Activated CD4-positive, alpha-beta T cell treated with anti-CD3 and anti-CD28 coated beads for 36 hours (primary cell): ENCODE measurements around the gene MYO3B. TPM values are rescaled to one million over a fixed set of nuclear protein-coding genes. Genes with fewer than 3 reads are reported as not detected.
"Not testable (repeated sequence)": the region's sequence is repeated elsewhere in the genome, so short reads cannot be mapped to it uniquely, and the experiment has no call there.

Source experiments
- ATAC-seq: fragments of 200-7000 bp; cut with Tn5 transposase; one replicate; pipeline ENCODE4 v1.10.0; 2021; ENCODE audit warnings: mild to moderate bottlenecking, moderate library complexity
- CTCF ChIA-PET: fragments of 350-600 bp; sonication (Branson Sonifier 250); formaldehyde crosslinking; loops from one replicate; lab custom pipeline; 2021; ENCODE audit warnings: antibody characterized with exemption; lab: Charles Lee
- POLR2A ChIA-PET: fragments of 350-600 bp; sonication (Branson Sonifier 250); formaldehyde crosslinking; loops from one replicate; lab custom pipeline; 2021; ENCODE audit warnings: antibody characterized with exemption, inconsistent platforms; lab: Charles Lee
- DNase-seq: peaks from one replicate; pipeline ENCODE4 v3.0.0-alpha.2; 2020
- H3K27ac Mint-ChIP-seq: one replicate; pipeline ENCODE4 v1.8.0; 2021; ENCODE audit warnings: mixed read lengths
- H3K27me3 Mint-ChIP-seq: one replicate; pipeline ENCODE4 v1.8.0; 2021; ENCODE audit warnings: mixed read lengths
- H3K36me3 Mint-ChIP-seq: one replicate; pipeline ENCODE4 v1.8.0; 2021; ENCODE audit warnings: low read depth, mixed read lengths
- H3K4me1 Mint-ChIP-seq: one replicate; pipeline ENCODE4 v1.8.0; 2021; ENCODE audit warnings: mixed read lengths
- H3K4me3 Mint-ChIP-seq: one replicate; pipeline ENCODE4 v1.8.0; 2021; ENCODE audit warnings: mild to moderate bottlenecking, moderate library complexity, mixed read lengths
- H3K9me3 Mint-ChIP-seq: one replicate; pipeline ENCODE4 v1.8.0; 2021; ENCODE audit warnings: low read depth, mixed read lengths
- intact Hi-C, 2 experiments: fragments of 100-400 bp; cut with DNase I in 1 of 2; cut with micrococcal nuclease in 1 of 2; formaldehyde crosslinking; loops; one replicate each; pipeline versions ENCODE4 v1.14.2 to v1.15.1; 2022 to 2024; cut with DNase I, micrococcal nuclease
- total RNA-seq, 2 experiments: library from RNA; stranded (reverse); gene quantifications; one replicate each; pipeline ENCODE4 v1.2.3, GENCODE V29; 2021

The MYO3B gene
- total RNA-seq, 2 experiments from 2014 or later = 0.97 to 1.2 TPM

GRCh38 chr2:170252414-170252813 lies 74.5 kb downstream of the MYO3B start:
- H3K4me1 Mint-ChIP-seq = no peaks in the 10 kb centered on the region
- peaks cover 28% of the 10 kb centered on the region for H3K27me3 Mint-ChIP-seq
- H3K36me3 Mint-ChIP-seq = no peaks in the 10 kb centered on the region
- CTCF ChIA-PET = interaction anchor here (1.2 kb wide), 1 partner anchor 72 kb away, joined by 3 read pairs; no protein-coding TSS in a partner anchor
- POLR2A ChIA-PET = no interaction called here
- H3K4me3 Mint-ChIP-seq = no peak overlapping the region
- DNase-seq (no peak), ATAC-seq (no peak)
- no peak overlapping the region for H3K27ac Mint-ChIP-seq
- H3K9me3 Mint-ChIP-seq = no peaks in the 10 kb centered on the region
- intact Hi-C loops = no loop called here

- CTCF ChIA-PET = interaction anchor here (1.0 to 1.2 kb wide), 3 partner anchors 18 to 620 kb away, joined by 3 read pairs; no protein-coding TSS in a partner anchor
- Mint-ChIP-seq H3K36me3 (no peaks in the 10 kb centered on the region), H3K27ac (no peak overlapping the region), H3K4me1 (no peaks in the 10 kb centered on the region), H3K27me3 (peaks cover 27% of the 10 kb centered on the region), H3K4me3 (no peak overlapping the region), H3K9me3 (no peaks in the 10 kb centered on the region)
- POLR2A ChIA-PET = no interaction called here
- ATAC-seq (no peak), DNase-seq (no peak)
- intact Hi-C loops = no loop called here
Observed at GRCh38 chr2:170253721-170254230, 75.8 kb downstream of the MYO3B start.

GRCh38 chr2:170254293-170254732 lies 76.4 kb downstream of the MYO3B start:
- intact Hi-C loops = no loop called here
- Mint-ChIP-seq H3K27me3 (peaks cover 29% of the 10 kb centered on the region), H3K9me3 (no peaks in the 10 kb centered on the region), H3K36me3 (no peaks in the 10 kb centered on the region), H3K27ac (no peak overlapping the region), H3K4me1 (no peaks in the 10 kb centered on the region), H3K4me3 (no peak overlapping the region)
- ATAC-seq = no peak
- CTCF ChIA-PET = interaction anchor here (1.0 kb wide), 1 partner anchor 619 kb away, joined by 3 read pairs; no protein-coding TSS in a partner anchor
- DNase-seq = no peak
- POLR2A ChIA-PET = no interaction called here

GRCh38 chr2:170255137-170255536 lies 77.2 kb downstream of the MYO3B start:
- no peaks in the 10 kb centered on the region for H3K36me3 Mint-ChIP-seq
- H3K27me3 Mint-ChIP-seq = peaks cover 27% of the 10 kb centered on the region
- H3K27ac Mint-ChIP-seq = no peak overlapping the region
- no peak for DNase-seq
- CTCF ChIA-PET = no interaction called here
- no peaks in the 10 kb centered on the region for H3K4me1 Mint-ChIP-seq
- POLR2A ChIA-PET = no interaction called here
- no peak for ATAC-seq
- H3K9me3 Mint-ChIP-seq = peaks cover 2% of the 10 kb centered on the region
- H3K4me3 Mint-ChIP-seq = no peak overlapping the region
- intact Hi-C loops = no loop called here

- H3K36me3 Mint-ChIP-seq = no peaks in the 10 kb centered on the region
- no peak overlapping the region for H3K4me3 Mint-ChIP-seq
- no peak overlapping the region for H3K27ac Mint-ChIP-seq
- H3K9me3 Mint-ChIP-seq = peaks cover 4% of the 10 kb centered on the region
- intact Hi-C loops = no loop called here
- ChIA-PET POLR2A (no interaction called here), CTCF (interaction anchor here (0.7 to 1.2 kb wide), 2 partner anchors 617 to 637 kb away, joined by 3 read pairs; no protein-coding TSS in a partner anchor)
- H3K4me1 Mint-ChIP-seq = no peaks in the 10 kb centered on the region
- ATAC-seq (no peak), DNase-seq (no peak)
- H3K27me3 Mint-ChIP-seq = peaks cover 27% of the 10 kb centered on the region
Observed at GRCh38 chr2:170255971-170256370, 78.0 kb downstream of the MYO3B start.

GRCh38 chr2:170258382-170258781 lies 80.4 kb downstream of the MYO3B start:
- Mint-ChIP-seq H3K36me3 (no peaks in the 10 kb centered on the region), H3K27ac (no peak overlapping the region), H3K4me3 (no peak overlapping the region), H3K4me1 (no peaks in the 10 kb centered on the region), H3K27me3 (peaks cover 20% of the 10 kb centered on the region), H3K9me3 (peaks cover 10% of the 10 kb centered on the region)
- ChIA-PET CTCF (no interaction called here), POLR2A (no interaction called here)
- intact Hi-C loops = no loop called here
- ATAC-seq (no peak), DNase-seq (no peak)

- intact Hi-C loops = no loop called here
- POLR2A ChIA-PET = no interaction called here
- H3K4me1 Mint-ChIP-seq = no peaks in the 10 kb centered on the region
- DNase-seq (no peak), ATAC-seq (no peak)
- no peak overlapping the region for H3K27ac Mint-ChIP-seq
- CTCF ChIA-PET = interaction anchor here (1.3 to 2.1 kb wide), 2 partner anchors 24 to 149 kb away, joined by 3 to 5 read pairs; no protein-coding TSS in a partner anchor
- H3K36me3 Mint-ChIP-seq = no peaks in the 10 kb centered on the region
- H3K27me3 Mint-ChIP-seq = peaks cover 11% of the 10 kb centered on the region
- peaks cover 10% of the 10 kb centered on the region for H3K9me3 Mint-ChIP-seq
- no peak overlapping the region for H3K4me3 Mint-ChIP-seq
Observed at GRCh38 chr2:170260188-170260587, 82.2 kb downstream of the MYO3B start.

- peaks cover 10% of the 10 kb centered on the region for H3K9me3 Mint-ChIP-seq
- intact Hi-C loops = no loop called here
- H3K27ac Mint-ChIP-seq = no peak overlapping the region
- H3K36me3 Mint-ChIP-seq = no peaks in the 10 kb centered on the region
- ATAC-seq (no peak), DNase-seq (no peak)
- CTCF ChIA-PET = interaction anchor here (0.6 kb wide), 1 partner anchor 63 kb away, joined by 3 read pairs; no protein-coding TSS in a partner anchor
- H3K4me1 Mint-ChIP-seq = no peaks in the 10 kb centered on the region
- peaks cover 6% of the 10 kb centered on the region for H3K27me3 Mint-ChIP-seq
- H3K4me3 Mint-ChIP-seq = no peak overlapping the region
- POLR2A ChIA-PET = no interaction called here
Observed at GRCh38 chr2:170261566-170261965, 83.6 kb downstream of the MYO3B start.

GRCh38 chr2:170262343-170262742 lies 84.4 kb downstream of the MYO3B start:
- no peak for ATAC-seq
- intact Hi-C loops = no loop called here
- DNase-seq = no peak
- ChIA-PET CTCF (interaction anchor here (0.6 kb wide), 1 partner anchor 477 kb away, joined by 3 read pairs; no protein-coding TSS in a partner anchor), POLR2A (no interaction called here)
- H3K9me3 Mint-ChIP-seq = peaks cover 10% of the 10 kb centered on the region
- H3K36me3 Mint-ChIP-seq = no peaks in the 10 kb centered on the region
- H3K27ac Mint-ChIP-seq = no peak overlapping the region
- H3K4me1 Mint-ChIP-seq = no peaks in the 10 kb centered on the region
- peaks cover 3% of the 10 kb centered on the region for H3K27me3 Mint-ChIP-seq
- H3K4me3 Mint-ChIP-seq = no peak overlapping the region

- no peak overlapping the region for H3K4me3 Mint-ChIP-seq
- ChIA-PET POLR2A (no interaction called here), CTCF (interaction anchor here (0.6 kb wide), 1 partner anchor 477 kb away, joined by 3 read pairs; no protein-coding TSS in a partner anchor)
- H3K27ac Mint-ChIP-seq = no peak overlapping the region
- H3K27me3 Mint-ChIP-seq = peaks cover 5% of the 10 kb centered on the region
- H3K4me1 Mint-ChIP-seq = no peaks in the 10 kb centered on the region
- H3K9me3 Mint-ChIP-seq = peaks cover 10% of the 10 kb centered on the region
- intact Hi-C loops = no loop called here
- ATAC-seq = no peak
- no peak for DNase-seq
- H3K36me3 Mint-ChIP-seq = no peaks in the 10 kb centered on the region
Observed at GRCh38 chr2:170262806-170263205, 84.9 kb downstream of the MYO3B start.

- CTCF ChIA-PET, H3K4me1 Mint-ChIP-seq, H3K27ac Mint-ChIP-seq, H3K27me3 Mint-ChIP-seq, POLR2A ChIA-PET, H3K36me3 Mint-ChIP-seq, intact Hi-C loops, ATAC-seq, H3K4me3 Mint-ChIP-seq, DNase-seq: not testable (repeated sequence)
- H3K9me3 Mint-ChIP-seq = peaks cover 10% of the 10 kb centered on the region
Observed at GRCh38 chr2:170263728-170264521, 86.0 kb downstream of the MYO3B start.

GRCh38 chr2:170264522-170264860 lies 86.5 kb downstream of the MYO3B start:
- intact Hi-C loops = no loop called here
- peaks cover 4% of the 10 kb centered on the region for H3K27me3 Mint-ChIP-seq
- peaks cover 10% of the 10 kb centered on the region for H3K9me3 Mint-ChIP-seq
- no peaks in the 10 kb centered on the region for H3K4me1 Mint-ChIP-seq
- DNase-seq (no peak), ATAC-seq (no peak)
- ChIA-PET POLR2A (no interaction called here), CTCF (interaction anchor here (1.2 kb wide), 1 partner anchor 145 kb away, joined by 3 read pairs; no protein-coding TSS in a partner anchor)
- H3K4me3 Mint-ChIP-seq = no peak overlapping the region
- no peaks in the 10 kb centered on the region for H3K36me3 Mint-ChIP-seq
- no peak overlapping the region for H3K27ac Mint-ChIP-seq
